Liver (tissue), 9 donors: ENCODE measurements around the gene SLC22A5. TPM values are rescaled to one million over a fixed set of nuclear protein-coding genes. Genes with fewer than 3 reads are reported as not detected.

Experiments
- DNase-seq: peaks from one replicate; pipeline ENCODE4 v3.0.0-alpha.2; 2017; ENCODE audit warnings: low spot score
- H3K27ac ChIP-seq, 2 donors: one replicate each; pipeline ENCODE4 v1.7.0; 2013; ENCODE audit warnings: inconsistent platforms in 2 of 2, low read length in 2 of 2, control low read depth in 1 of 2, low read depth in 1 of 2, mild to moderate bottlenecking in 1 of 2
- H3K27me3 ChIP-seq, 4 donors: one replicate each; pipeline versions ENCODE4 v1.6.1 to v1.7.0; 2013; ENCODE audit warnings: low read length in 3 of 4, inconsistent platforms in 1 of 4, mild to moderate bottlenecking in 1 of 4, moderate library complexity in 1 of 4; ENCODE audit not compliant: control insufficient read depth in 4 of 4, insufficient read depth in 4 of 4
- H3K36me3 ChIP-seq, 4 donors: one replicate each; pipeline versions ENCODE4 v1.6.1 to v1.7.0; 2013; ENCODE audit warnings: low read length in 3 of 4, mild to moderate bottlenecking in 3 of 4, low read depth in 1 of 4, moderate library complexity in 1 of 4; ENCODE audit not compliant: control insufficient read depth in 4 of 4, insufficient read depth in 3 of 4
- H3K4me1 ChIP-seq, 4 donors: one replicate each; pipeline versions ENCODE4 v1.6.1 to v1.7.0; 2013; ENCODE audit warnings: low read length in 3 of 4, mild to moderate bottlenecking in 3 of 4, moderate library complexity in 1 of 4; ENCODE audit not compliant: control insufficient read depth in 4 of 4, insufficient read depth in 4 of 4
- H3K4me3 ChIP-seq, 3 donors: one replicate each; pipeline versions ENCODE4 v1.6.1 to v1.7.0; 2013; ENCODE audit warnings: low read length in 3 of 3, control low read depth in 1 of 3, low read depth in 1 of 3, mild to moderate bottlenecking in 1 of 3
- H3K9ac ChIP-seq, 2 donors: one replicate each; pipeline ENCODE4 v1.7.0; 2013; ENCODE audit warnings: low read length in 2 of 2, mild to moderate bottlenecking in 2 of 2, moderate library complexity in 2 of 2, control low read depth in 1 of 2, low read depth in 1 of 2
- H3K9me3 ChIP-seq, 4 donors: one replicate each; pipeline versions ENCODE4 v1.6.1 to v1.7.0; 2013; ENCODE audit warnings: low read length in 3 of 4; ENCODE audit not compliant: control insufficient read depth in 4 of 4
- ATF3 ChIP-seq: IDR thresholded peaks from 2 replicates; pipeline ENCODE4 v1.6.1; 2016; ENCODE audit warnings: antibody characterized with exemption
- EGR1 ChIP-seq, 2 donors: IDR thresholded peaks; 2 replicates each; pipeline ENCODE4 v1.6.1; 2016 to 2018; ENCODE audit warnings: antibody characterized with exemption in 2 of 2, low read depth in 2 of 2
- FOXA1 ChIP-seq: IDR thresholded peaks from 2 replicates; pipeline ENCODE4 v1.6.1; 2016; ENCODE audit warnings: antibody characterized with exemption
- FOXA2 ChIP-seq: IDR thresholded peaks from 2 replicates; pipeline ENCODE4 v1.6.1; 2016; ENCODE audit warnings: antibody characterized with exemption
- GABPA ChIP-seq, 2 donors: IDR thresholded peaks in 1 of 2; conservative IDR thresholded peaks in 1 of 2; 2 replicates each; pipeline ENCODE4 v1.6.1; 2016; ENCODE audit warnings: antibody characterized with exemption in 2 of 2, mild to moderate bottlenecking in 1 of 2, moderate library complexity in 1 of 2
- HNF4A ChIP-seq, 2 donors: conservative IDR thresholded peaks; 2 replicates each; pipeline ENCODE4 v1.6.1; 2016; ENCODE audit warnings: antibody characterized with exemption in 2 of 2, mild to moderate bottlenecking in 2 of 2
- HNF4G ChIP-seq: IDR thresholded peaks from 2 replicates; pipeline ENCODE4 v1.6.1; 2016; ENCODE audit warnings: antibody characterized with exemption
- JUND ChIP-seq, 2 donors: IDR thresholded peaks; 2 replicates each; pipeline ENCODE4 v1.6.1; 2016; ENCODE audit warnings: antibody characterized with exemption in 2 of 2
- MAX ChIP-seq: IDR thresholded peaks from 2 replicates; pipeline ENCODE4 v1.6.1; 2016; ENCODE audit warnings: antibody characterized with exemption
- NR2F2 ChIP-seq: IDR thresholded peaks from 2 replicates; pipeline ENCODE4 v1.6.1; 2016; ENCODE audit warnings: antibody characterized with exemption
- RAD21 ChIP-seq, 2 donors: IDR thresholded peaks; 2 replicates each; pipeline ENCODE4 v1.6.1; 2016; ENCODE audit warnings: antibody characterized with exemption in 2 of 2, mild to moderate bottlenecking in 2 of 2
- REST ChIP-seq: IDR thresholded peaks from 2 replicates; pipeline ENCODE4 v1.6.1; 2016; ENCODE audit warnings: antibody characterized with exemption, mild to moderate bottlenecking
- RXRA ChIP-seq, 2 donors: IDR thresholded peaks; 2 replicates each; pipeline ENCODE4 v1.6.1; 2017 to 2018; ENCODE audit warnings: antibody characterized with exemption in 2 of 2, mild to moderate bottlenecking in 1 of 2
- SP1 ChIP-seq: IDR thresholded peaks from 2 replicates; pipeline ENCODE4 v1.6.1; 2018; ENCODE audit warnings: antibody characterized with exemption, mild to moderate bottlenecking
- TAF1 ChIP-seq: conservative IDR thresholded peaks from 2 replicates; pipeline ENCODE4 v1.6.1; 2016; ENCODE audit warnings: antibody characterized with exemption, mild to moderate bottlenecking
- YY1 ChIP-seq: IDR thresholded peaks from 2 replicates; pipeline ENCODE4 v1.6.1; 2016; ENCODE audit warnings: antibody characterized with exemption, mild to moderate bottlenecking
- WGBS: extraction: QIAGEN DNeasy Blood & Tissue Kit; methylation state at CpG from one replicate; pipeline ENCODE4 v1.1.7; 2013; 5-methylcytosine and 5-hydroxymethylcytosine counted together
- polyA plus RNA-seq, 2 donors: library from polyadenylated mRNA; stranded (reverse) in 1 of 2; unstranded in 1 of 2; fragments of 200-250 nt in 1 of 2; fragments of >200 nt in 1 of 2; fragmentation: Nextera tagmentation in 1 of 2; extraction: Ambion mirVana in 1 of 2; gene quantifications; one replicate each; pipeline versions ENCODE4 v1.2.1 to v1.2.3, GENCODE V29; 2013 to 2015
- total RNA-seq, 2 donors: library from RNA; depleted of rRNA; stranded (reverse); fragments of >200 nt; gene quantifications; one replicate each; pipeline ENCODE4 v1.2.3, GENCODE V29; 2014
- donor health status: healthy.
- donor health status: healthy.
- donor health status: healthy.
- donor health status: healthy.
- donor health status: healthy.

SLC22A5 gene
- total and polyA plus RNA-seq, 4 donors, result 3.4 to 12.7 (median 8.5) TPM

- H3K9ac ChIP-seq, result no peak overlapping the region
- H3K4me1 ChIP-seq, result peaks cover 3 to 28% (median 17%) of the 10 kb centered on the region in 4 donors
- WGBS, result 50% methylated on average over 4 of the region's 4 CpGs
- H3K36me3 ChIP-seq, result peaks cover 0 to 30% (median 11%) of the 10 kb centered on the region in 4 donors
- no peak overlapping the region for H3K4me3 ChIP-seq
- H3K9me3 ChIP-seq, result no peaks in the 10 kb centered on the region
- peak; percentile 25 for TF ChIP-seq ATF3
- peak in 1 of 2 donors; percentile 24 for TF ChIP-seq EGR1 (IDR thresholded peaks at IDR 0.05; ENCODE audit: low read depth in 2 of 2)
- peak; percentile 91 to 97 for TF ChIP-seq JUND (IDR thresholded peaks at IDR 0.05)
- TF ChIP-seq YY1, result peak; percentile 21
- TF ChIP-seq RAD21 (IDR thresholded peaks at IDR 0.05), result peak; percentile 27 to 37
- no peak for TF ChIP-seq FOXA1
- no peak for DNase-seq
- peak overlapping the region; percentile 63 to 80 for H3K27ac ChIP-seq
- H3K27me3 ChIP-seq, result no peaks in the 10 kb centered on the region
Observed at GRCh38 chr5:132387640-132388117, 18.2 kb downstream of the SLC22A5 start.

- TF ChIP-seq RAD21 (IDR thresholded peaks at IDR 0.05), result no peak
- TF ChIP-seq MAX, result peak; percentile 15
- peak; percentile 59 to 78 for TF ChIP-seq RXRA (IDR thresholded peaks at IDR 0.05)
- peak; percentile 61 for TF ChIP-seq SP1
- TF ChIP-seq NR2F2, result peak; percentile 69
- Histone ChIP-seq H3K36me3 (peaks cover 0 to 30% (median 14%) of the 10 kb centered on the region in 4 donors), H3K4me3 (no peak overlapping the region), H3K9ac (peak overlapping the region in 1 of 2 donors; percentile 34), H3K4me1 (peaks cover 3 to 28% (median 17%) of the 10 kb centered on the region in 4 donors), H3K27ac (peak overlapping the region; percentile 63 to 80), H3K9me3 (no peaks in the 10 kb centered on the region), H3K27me3 (no peaks in the 10 kb centered on the region)
- DNase-seq, result no peak
- 59% methylated on average over 8 of the region's 8 CpGs for WGBS
Observed at GRCh38 chr5:132388244-132389050, 18.9 kb downstream of the SLC22A5 start.

- Histone ChIP-seq H3K9ac (no peak overlapping the region), H3K4me3 (no peak overlapping the region), H3K36me3 (peaks cover 0 to 35% (median 16%) of the 10 kb centered on the region in 4 donors), H3K27me3 (no peaks in the 10 kb centered on the region), H3K9me3 (no peaks in the 10 kb centered on the region), H3K27ac (peak overlapping the region; percentile 63 to 80), H3K4me1 (peaks cover 3 to 28% (median 17%) of the 10 kb centered on the region in 4 donors)
- TF ChIP-seq REST (no peak), FOXA1 (no peak), GABPA (IDR thresholded peaks at IDR 0.05 in 1 of 2, conservative IDR thresholded peaks at IDR 0.05 in 1 of 2) (no peak), RXRA (IDR thresholded peaks at IDR 0.05) (no peak), HNF4G (no peak), YY1 (no peak), HNF4A (conservative IDR thresholded peaks at IDR 0.05) (no peak), TAF1 (no peak), FOXA2 (no peak)
- 88% methylated on average over 1 of the region's 1 CpG for WGBS
- no peak for DNase-seq
Observed at GRCh38 chr5:132389051-132389331, 19.5 kb downstream of the SLC22A5 start.
